HG03097 (cell line): ENCODE measurements around the gene CTNNA2.
"Not testable (repeated sequence)": the region's sequence is repeated elsewhere in the genome, so short reads cannot be mapped to it uniquely, and the experiment has no call there.

Source experiments
- ATAC-seq: cut with Tn5 transposase; IDR thresholded peaks from one replicate; pipeline ENCODE4 v1.9.1; 2021; ENCODE audit not compliant: unreplicated experiment, low FRiP score

Gene CTNNA2

GRCh38 chr2:80012061-80012460 is 499.2 kb downstream of the CTNNA2 start:
- no peak for ATAC-seq

DNA sequence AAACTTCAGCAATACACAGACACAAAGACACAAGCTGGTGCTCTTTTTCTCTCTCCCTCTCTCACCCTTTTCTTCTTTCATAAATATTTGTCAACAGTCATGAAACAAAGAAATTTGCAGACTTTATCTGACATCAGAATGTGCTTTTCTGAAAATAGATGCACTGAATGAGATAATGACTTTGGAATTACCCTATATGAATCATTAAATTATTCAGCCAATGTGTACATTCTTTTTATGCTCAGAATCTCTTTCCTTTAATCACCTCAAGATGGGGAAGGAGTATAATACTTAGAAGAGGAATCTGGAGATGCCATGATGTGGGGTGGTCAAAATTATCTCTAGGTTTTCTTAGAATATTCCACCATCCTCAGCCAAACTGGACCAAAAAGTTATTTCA is 501.8 kb downstream of the CTNNA2 start:
- ATAC-seq = no peak

GRCh38 chr2:80016171-80016570 is 503.3 kb downstream of the CTNNA2 start:
- no peak for ATAC-seq

GRCh38 chr2:80019571-80020460 is 507.0 kb downstream of the CTNNA2 start:
- ATAC-seq = no peak

DNA sequence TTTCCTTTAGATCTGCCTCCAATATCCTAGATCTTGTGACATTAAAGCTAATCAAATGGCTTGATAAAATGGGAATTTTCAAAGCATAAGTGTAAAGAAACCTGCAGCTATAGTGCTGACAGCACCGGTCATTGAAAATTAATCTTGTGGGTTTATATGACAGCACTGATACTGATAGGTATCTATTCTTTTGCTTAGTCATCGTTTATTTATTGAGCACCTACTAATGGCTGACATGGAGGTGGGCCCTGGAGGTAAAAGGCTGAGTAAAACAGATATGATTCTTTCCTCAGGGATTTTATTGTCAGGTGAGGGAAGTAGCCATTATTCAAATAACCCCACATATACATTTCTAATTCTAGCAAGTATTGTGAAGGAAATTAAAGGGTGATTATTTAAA is 509.2 kb downstream of the CTNNA2 start:
- no peak for ATAC-seq

DNA sequence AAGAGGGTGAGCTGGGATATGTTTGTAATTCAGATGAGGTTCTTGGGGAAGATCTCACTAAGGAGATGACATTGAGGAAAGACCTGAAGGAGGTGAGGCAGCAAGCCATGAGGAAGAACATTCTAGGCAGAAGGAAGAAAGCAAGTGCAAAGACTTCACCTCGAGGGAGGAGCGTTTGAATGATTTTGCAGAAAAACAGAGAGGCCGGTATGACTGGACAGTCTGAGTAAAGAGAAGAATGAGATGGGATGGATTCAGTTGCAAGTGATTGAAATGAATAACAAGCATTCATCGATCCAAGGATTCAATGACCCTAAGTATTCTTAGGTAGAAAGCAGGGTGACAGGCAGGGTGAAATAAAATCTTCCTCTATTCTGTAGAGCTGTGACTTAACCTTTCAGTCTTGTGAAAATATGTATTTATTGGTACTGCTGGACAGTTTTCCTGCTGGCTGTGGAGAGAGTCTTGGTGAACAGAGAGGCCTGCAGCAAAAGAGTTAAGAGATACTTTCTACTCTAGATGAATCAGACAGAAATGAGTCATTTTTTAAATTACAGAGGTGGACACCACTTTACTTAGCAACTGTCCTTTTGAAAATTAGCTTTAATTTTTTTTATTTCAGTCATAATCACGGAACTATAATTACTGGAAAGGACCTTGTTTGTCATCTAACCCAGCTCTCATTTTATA is 513.3 kb downstream of the CTNNA2 start:
- no peak for ATAC-seq

DNA sequence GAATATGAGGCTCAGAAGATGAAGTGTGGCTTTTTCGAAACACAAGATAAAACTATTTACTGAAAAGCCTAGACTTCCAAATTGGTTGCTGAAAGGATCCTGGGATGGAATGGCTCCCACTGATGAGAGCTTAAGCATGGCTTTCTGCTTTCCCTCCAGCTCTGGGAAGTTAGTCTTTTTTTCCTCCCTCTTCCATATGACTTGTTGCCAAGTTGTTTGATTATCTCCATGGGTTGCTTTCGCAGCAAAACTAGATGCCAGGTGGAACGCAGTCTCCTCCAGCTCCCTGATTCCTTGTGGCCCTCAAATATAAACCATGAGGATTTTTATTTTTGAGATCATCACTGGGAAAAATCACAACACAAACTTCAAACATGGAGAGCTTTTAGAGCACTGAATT is 515.2 kb downstream of the CTNNA2 start:
- ATAC-seq = no peak

DNA sequence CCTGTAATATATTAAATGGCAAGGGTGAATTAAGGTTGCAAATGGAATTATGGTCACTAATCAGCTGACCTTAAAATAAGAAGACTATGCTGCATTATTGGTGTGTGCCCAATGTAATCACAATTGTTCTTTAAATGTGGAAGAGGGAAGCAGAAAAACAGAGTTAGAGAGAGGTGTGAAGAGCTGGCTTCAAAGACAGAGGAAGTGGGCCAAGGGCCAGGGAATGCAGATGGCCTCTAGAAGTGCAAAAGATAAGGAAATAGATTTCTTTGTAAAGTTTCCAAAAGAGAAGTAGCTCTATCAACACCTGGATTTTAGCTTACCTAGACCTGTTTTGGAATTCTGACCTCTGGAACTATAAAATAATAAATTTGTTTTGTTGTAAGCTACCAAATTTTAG is 515.7 kb downstream of the CTNNA2 start:
- no peak for ATAC-seq

DNA sequence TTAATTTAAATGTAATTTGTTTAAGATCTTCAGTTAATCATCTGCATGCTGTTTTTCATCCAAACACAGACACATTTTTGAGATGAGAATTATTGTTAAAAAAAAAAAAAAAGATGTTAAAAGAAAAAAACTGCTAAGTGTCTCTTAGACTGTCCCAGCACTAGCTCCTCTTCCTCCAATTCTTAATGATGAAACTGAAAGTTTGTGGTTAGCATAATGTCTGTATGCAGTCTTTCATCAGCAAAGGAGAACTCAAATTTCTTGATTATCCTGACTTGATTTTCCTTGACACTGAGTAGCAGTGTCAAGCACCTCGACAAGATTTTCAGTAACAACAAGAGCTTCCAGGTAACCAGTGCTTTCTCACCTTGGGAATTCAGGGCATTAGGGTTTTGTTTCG is 517.3 kb downstream of the CTNNA2 start:
- ATAC-seq = no peak

DNA sequence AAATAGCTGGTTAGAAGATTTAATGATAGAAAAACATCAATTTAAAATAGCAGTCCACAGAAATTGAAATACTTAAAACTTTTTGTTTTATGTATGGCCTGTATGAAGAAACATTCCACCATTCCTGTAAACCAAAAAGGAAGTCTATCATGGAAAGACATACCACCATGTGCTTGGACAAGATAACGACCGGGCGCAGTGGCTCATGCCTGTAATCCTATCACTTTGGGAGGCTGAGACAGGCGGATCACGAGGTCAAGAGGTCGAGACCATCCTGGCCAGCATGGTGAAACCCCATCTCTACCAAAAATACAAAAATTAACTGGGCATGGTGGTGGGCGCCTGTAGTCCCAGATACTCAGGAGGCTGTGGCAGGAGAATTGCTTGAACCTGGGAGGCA is 519.8 kb downstream of the CTNNA2 start:
- not testable (repeated sequence) for ATAC-seq

GRCh38 chr2:80035749-80036285 is 523.0 kb downstream of the CTNNA2 start:
- ATAC-seq = no peak

GRCh38 chr2:80037310-80037709 is 524.5 kb downstream of the CTNNA2 start:
- ATAC-seq = no peak

DNA sequence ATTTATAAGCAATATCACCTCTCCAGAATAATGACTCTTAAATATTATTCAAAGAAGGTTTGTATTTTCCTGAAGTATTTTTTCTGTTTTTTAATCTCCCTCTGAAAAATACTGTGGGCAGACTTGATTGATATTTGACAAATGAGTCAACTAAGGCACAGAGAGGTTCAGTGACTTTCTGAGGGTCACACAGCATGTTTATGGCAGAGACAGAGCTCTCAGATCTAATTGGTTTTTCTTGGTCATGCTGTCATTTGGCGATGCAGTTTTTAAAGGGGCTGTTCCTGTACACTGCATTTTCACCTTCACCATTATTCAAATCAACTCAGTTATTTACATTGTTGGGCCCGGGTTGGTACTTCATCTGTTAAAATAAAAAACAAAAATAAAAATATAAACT is 527.4 kb downstream of the CTNNA2 start:
- no peak for ATAC-seq

DNA sequence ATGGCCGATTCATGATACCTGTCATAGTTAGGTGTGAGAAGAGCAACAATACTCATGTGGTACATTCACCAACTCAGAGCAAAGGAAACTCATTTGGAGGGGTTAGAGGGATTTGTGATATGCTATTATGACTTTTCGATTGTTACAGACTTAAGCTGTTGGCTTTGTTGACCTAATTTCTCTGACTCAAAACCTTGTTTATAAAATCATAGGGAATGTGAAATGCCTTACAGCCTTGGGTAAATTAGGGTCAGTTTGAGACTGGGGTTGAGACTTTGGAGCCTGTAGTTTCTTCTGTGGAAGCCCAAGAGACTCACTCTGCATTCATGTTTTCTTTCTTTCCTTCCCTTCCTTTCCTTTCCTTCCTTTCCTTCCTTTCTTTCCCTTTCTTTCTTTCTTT is 529.8 kb downstream of the CTNNA2 start:
- ATAC-seq = no peak

GRCh38 chr2:80048296-80048695 is 535.4 kb downstream of the CTNNA2 start:
- no peak for ATAC-seq

DNA sequence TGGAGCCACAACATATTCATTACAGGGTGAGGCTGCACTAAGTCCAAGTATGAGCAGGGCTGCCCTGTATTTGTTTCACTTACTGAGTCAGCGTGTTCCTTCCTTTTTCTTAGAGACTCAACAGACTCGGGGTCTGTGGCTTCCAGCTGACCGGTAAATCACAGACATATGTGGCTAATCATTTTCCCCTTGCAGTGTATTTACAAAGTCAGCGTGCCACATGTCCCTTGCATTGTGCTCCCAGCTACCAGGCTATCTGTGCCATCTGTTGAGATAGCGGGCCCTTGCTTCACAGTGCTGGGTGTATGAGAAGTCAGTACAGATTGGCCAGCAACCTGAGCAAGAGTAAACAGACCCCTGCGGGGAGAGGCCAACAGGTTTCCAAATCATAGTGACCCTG is 537.4 kb downstream of the CTNNA2 start:
- ATAC-seq = no peak

- ATAC-seq = no peak
Measured at GRCh38 chr2:80053522-80054345, 540.9 kb downstream of the CTNNA2 start.

GRCh38 chr2:80054346-80054675 is 541.5 kb downstream of the CTNNA2 start:
- no peak for ATAC-seq

GRCh38 chr2:80057956-80058355 is 545.1 kb downstream of the CTNNA2 start:
- ATAC-seq = no peak

DNA sequence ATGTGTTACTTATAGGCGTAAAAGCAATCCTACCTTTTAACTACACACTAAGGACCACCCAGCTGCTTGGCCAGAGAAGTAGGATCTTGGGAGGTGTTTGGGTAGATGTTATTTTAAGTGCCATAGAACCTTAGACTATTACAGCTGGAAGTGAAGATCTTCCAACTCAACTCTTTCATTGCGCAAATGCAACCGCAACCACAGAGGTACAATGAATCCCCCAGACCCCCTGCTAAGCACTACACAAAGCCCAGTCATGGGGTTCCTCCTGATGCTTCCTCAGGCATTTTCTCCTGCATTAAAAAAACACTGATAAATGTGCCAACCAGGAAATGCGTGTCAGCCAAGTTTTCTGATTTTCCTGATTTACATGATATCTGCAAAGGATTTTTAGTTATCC is 545.7 kb downstream of the CTNNA2 start:
- no peak for ATAC-seq

- ATAC-seq = no peak
Measured at GRCh38 chr2:80059447-80059846, 546.6 kb downstream of the CTNNA2 start.
